K562 (cell line): ENCODE measurements around the gene TRIM43B. TPM values are rescaled to one million over a fixed set of nuclear protein-coding genes. Genes with fewer than 3 reads are reported as not detected.
"Not testable (repeated sequence)": the region's sequence is repeated elsewhere in the genome, so short reads cannot be mapped to it uniquely, and the experiment has no call there.

ENCODE experiments used
- ATAC-seq: fragments of 200-7000 bp; cut with Tn5 transposase; 3 replicates; pipeline ENCODE4 v1.9.1; 2020; ENCODE audit warnings: moderate library complexity
- BruUV-seq: library from RNA; stranded (reverse); fragments of 400-500 nt; replicated peaks from 2 replicates; lab custom pipeline; 2021; lab: Mats Ljungman, UMichigan
- CTCF ChIA-PET: fragments of 300-600 bp; formaldehyde crosslinking; extraction: SDS; loops from one replicate; lab custom pipeline; 2021; ENCODE audit warnings: low intra/inter-chr PET ratio; lab: Yijun Ruan, JAX
- POLR2A ChIA-PET: fragments of 300-600, 350-650 bp; sonication (Branson Sonifier 250); formaldehyde crosslinking; extraction: SDS; loops from one replicate; lab custom pipeline; 2021; ENCODE audit warnings: antibody characterized with exemption, inconsistent platforms; lab: Yijun Ruan, JAX
- DNase-seq, 4 experiments: peaks; one replicate each; pipeline versions ENCODE4 v3.0.0 to v3.0.0-alpha.2; 2011 to 2018; ENCODE audit warnings: low spot score in 3 of 4, mixed read lengths in 3 of 4; ENCODE audit errors: extremely low read depth in 1 of 4
- FAIRE-seq: peaks from 2 replicates; lab custom pipeline; 2011; peaks lifted over from hg19 to GRCh38; lab: Jason Lieb, UNC
- H2AFZ ChIP-seq: 2 replicates; pipeline ENCODE4 v1.6.0; 2011; ENCODE audit warnings: low read depth, low read length, control low read depth, inconsistent platforms
- H3K27ac ChIP-seq: fragments of 200-600 bp; 3 replicates; pipeline ENCODE4 v1.8.0; 2011; ENCODE audit warnings: low read depth, mild to moderate bottlenecking, control low read depth, inconsistent platforms, low read length, moderate library complexity, mixed read lengths; ENCODE audit errors: extremely low read depth
- H3K27me3 ChIP-seq, 2 experiments: fragments of 300-600 bp in 1 of 2; 2 replicates in 1 of 2; 3 replicates in 1 of 2; pipeline versions ENCODE4 v1.6.0 to v1.8.0; 2011; ENCODE audit warnings: inconsistent platforms in 2 of 2, low read length in 2 of 2, mild to moderate bottlenecking in 1 of 2, mixed read lengths in 1 of 2, moderate library complexity in 1 of 2; ENCODE audit not compliant: control insufficient read depth in 2 of 2, insufficient read depth in 2 of 2
- H3K36me3 ChIP-seq: fragments of 300-600 bp; 3 replicates; pipeline ENCODE4 v1.8.0; 2011; ENCODE audit warnings: mild to moderate bottlenecking, low read length, inconsistent platforms; ENCODE audit not compliant: control insufficient read depth, insufficient read depth
- H3K4me1 ChIP-seq, 2 experiments: fragments of 200-600 bp in 1 of 2; replicated peaks in 1 of 2; 2 replicates in 1 of 2; 3 replicates in 1 of 2; pipeline versions ENCODE4 v1.5.1 to v1.8.0; 2011; ENCODE audit warnings: inconsistent platforms in 2 of 2, low read length in 2 of 2, mild to moderate bottlenecking in 1 of 2, mixed read lengths in 1 of 2, moderate library complexity in 1 of 2; ENCODE audit not compliant: control insufficient read depth in 2 of 2, insufficient read depth in 2 of 2
- H3K4me2 ChIP-seq: 2 replicates; pipeline ENCODE4 v1.6.1; 2011; ENCODE audit warnings: low read length, control low read depth, inconsistent platforms, mixed read lengths; ENCODE audit not compliant: insufficient read depth
- H3K4me3 ChIP-seq: fragments of 200-600 bp; sonication (generic), shearing (Covaris generic); 2 replicates; pipeline ENCODE4 v1.5.1; 2016; ENCODE audit warnings: control low read depth, inconsistent platforms
- H3K79me2 ChIP-seq: fragments of 200-600 bp; 3 replicates; pipeline ENCODE4 v1.8.0; 2011; ENCODE audit warnings: low read length, inconsistent platforms; ENCODE audit not compliant: control insufficient read depth, insufficient read depth
- H3K9ac ChIP-seq, 2 experiments: 2 replicates each; pipeline versions ENCODE4 v1.6.0 to v1.6.1; 2011; ENCODE audit warnings: low read depth in 2 of 2, low read length in 2 of 2, control low read depth in 1 of 2, inconsistent platforms in 1 of 2, mild to moderate bottlenecking in 1 of 2, mixed read lengths in 1 of 2; ENCODE audit not compliant: insufficient read depth in 1 of 2
- H3K9me1 ChIP-seq: one replicate; pipeline ENCODE4 v1.6.0; 2011; ENCODE audit warnings: inconsistent platforms, mild to moderate bottlenecking, low read length, moderate library complexity; ENCODE audit not compliant: control insufficient read depth, insufficient read depth
- H3K9me3 ChIP-seq: replicated peaks from 2 replicates; pipeline ENCODE4 v1.5.1; 2011; ENCODE audit warnings: low read depth, low read length, inconsistent platforms; ENCODE audit not compliant: control insufficient read depth, insufficient read depth
- H4K20me1 ChIP-seq: replicated peaks from 2 replicates; pipeline ENCODE4 v1.6.1; 2011; ENCODE audit warnings: low read length, inconsistent platforms, mixed read lengths; ENCODE audit not compliant: control insufficient read depth, insufficient read depth
- WGBS: fragments of 100-300 bp; shearing (Covaris generic); methylation state at CpG from one replicate; pipeline ENCODE4 v1.1.6; 2016; ENCODE audit warnings: low coverage, mixed read lengths; ENCODE audit not compliant: insufficient coverage; ENCODE audit errors: missing lambda C conversion rate; 5-methylcytosine and 5-hydroxymethylcytosine counted together
- in situ Hi-C: fragments of 300-500 bp; cut with MboI; formaldehyde crosslinking; loops from 4 replicates; pipeline ENCODE4 v1.15.0; 2018; ENCODE audit warnings: inconsistent platforms, mixed read lengths
- intact Hi-C: fragments of 100-400 bp; cut with micrococcal nuclease; formaldehyde crosslinking; loops from 2 replicates; pipeline ENCODE4 v1.14.2; 2022
- polyA plus RNA-seq, 8 experiments: library from polyadenylated mRNA; depleted of rRNA in 4 of 8; stranded (reverse) in 5 of 8; unstranded in 3 of 8; fragments of >200 nt; fragmentation: Nextera tagmentation in 2 of 8; fragmentation: Illumina TruSeq in 1 of 8; extraction: Ambion mirVana in 2 of 8; extraction: Trizol in 1 of 8; gene quantifications; 2 replicates each; pipeline versions ENCODE4 v1.2.1 to v1.2.3, GENCODE V29; 2011 to 2014; ENCODE audit warnings: inconsistent platforms in 1 of 8, missing spikeins in 1 of 8
- total RNA-seq, 7 experiments: library from RNA; depleted of rRNA in 6 of 7; stranded (reverse); fragments of >200 nt in 6 of 7; fragmentation: Illumina TruSeq in 2 of 7; extraction: Trizol in 2 of 7; gene quantifications; 2 replicates each; pipeline versions ENCODE4 v1.2.1 to v1.2.3, GENCODE V29; 2011 to 2021; ENCODE audit warnings: low replicate concordance in 1 of 7

The TRIM43B gene
- total and polyA plus RNA-seq, 9 of the 15 experiments (the other 6 are each of a cell fraction or from before 2014, with no cell fraction given), result not detected

GRCh38 chr2:95467984-95468383, 16.6 kb downstream of the TRIM43B start:
- H3K9ac ChIP-seq, ATAC-seq, H3K27me3 ChIP-seq, H3K4me3 ChIP-seq, in situ Hi-C loops, intact Hi-C loops, H4K20me1 ChIP-seq, H2AFZ ChIP-seq, BruUV-seq, POLR2A ChIA-PET, H3K4me1 ChIP-seq, H3K79me2 ChIP-seq, CTCF ChIA-PET, H3K9me3 ChIP-seq, FAIRE-seq, H3K4me2 ChIP-seq, H3K9me1 ChIP-seq, H3K27ac ChIP-seq, DNase-seq, H3K36me3 ChIP-seq: not testable (repeated sequence)
- no CpG with 5 or more reads among the region's 3 CpGs for WGBS

- CTCF ChIA-PET, H3K27me3 ChIP-seq, H3K27ac ChIP-seq, DNase-seq, H3K4me2 ChIP-seq, BruUV-seq, H3K36me3 ChIP-seq, H3K9me1 ChIP-seq, H3K79me2 ChIP-seq, intact Hi-C loops, H3K9ac ChIP-seq, H3K4me1 ChIP-seq, FAIRE-seq, ATAC-seq, in situ Hi-C loops, POLR2A ChIA-PET, H2AFZ ChIP-seq, H4K20me1 ChIP-seq, H3K9me3 ChIP-seq, H3K4me3 ChIP-seq: not testable (repeated sequence)
- no CpG with 5 or more reads among the region's 2 CpGs for WGBS
Observed at GRCh38 chr2:95466572-95466971, 18.0 kb downstream of the TRIM43B start.

- ATAC-seq, H3K4me2 ChIP-seq, CTCF ChIA-PET, H4K20me1 ChIP-seq, H3K27me3 ChIP-seq, POLR2A ChIA-PET, H3K9ac ChIP-seq, BruUV-seq, H3K36me3 ChIP-seq, H3K79me2 ChIP-seq, DNase-seq, H3K27ac ChIP-seq, H3K9me1 ChIP-seq, H3K4me3 ChIP-seq, H3K9me3 ChIP-seq, H2AFZ ChIP-seq, H3K4me1 ChIP-seq, in situ Hi-C loops, FAIRE-seq, intact Hi-C loops: not testable (repeated sequence)
- WGBS, result no CpG with 5 or more reads among the region's 3 CpGs
Observed at GRCh38 chr2:95463292-95463691, 21.3 kb downstream of the TRIM43B start.

- H4K20me1 ChIP-seq, ATAC-seq, H3K27ac ChIP-seq, H3K4me3 ChIP-seq, H3K4me1 ChIP-seq, H3K36me3 ChIP-seq, POLR2A ChIA-PET, H3K9me3 ChIP-seq, in situ Hi-C loops, H3K9ac ChIP-seq, DNase-seq, H3K4me2 ChIP-seq, BruUV-seq, FAIRE-seq, intact Hi-C loops, H3K9me1 ChIP-seq, H3K79me2 ChIP-seq, H3K27me3 ChIP-seq, CTCF ChIA-PET, H2AFZ ChIP-seq: not testable (repeated sequence)
- no CpG with 5 or more reads among the region's 2 CpGs for WGBS
Observed at GRCh38 chr2:95445317-95445716, 39.2 kb downstream of the TRIM43B start.
